Peyer's patch (tissue), 4 donors: ENCODE measurements around the gene NDUFA11. TPM values are rescaled to one million over a fixed set of nuclear protein-coding genes. Genes with fewer than 3 reads are reported as not detected.

Experiments
- DNase-seq, 3 donors: peaks; one replicate each; pipeline ENCODE4 v3.0.0-alpha.2; 2017 to 2019
- H3K27ac ChIP-seq, 4 donors: fragments of 200-600 bp; sonication (generic); one replicate each; pipeline ENCODE4 v1.5.1; 2016 to 2019
- H3K27me3 ChIP-seq, 2 donors: fragments of 200-600 bp; sonication (generic); one replicate each; pipeline ENCODE4 v1.5.1; 2019
- H3K36me3 ChIP-seq, 3 donors: fragments of 200-600 bp; sonication (generic); one replicate each; pipeline ENCODE4 v1.5.1; 2016 to 2019
- H3K4me1 ChIP-seq, 4 donors: fragments of 200-600 bp; sonication (generic); one replicate each; pipeline ENCODE4 v1.5.1; 2016 to 2019
- H3K4me3 ChIP-seq, 4 donors: fragments of 200-600 bp; sonication (generic); 1 replicate in 3 of 4; 2 replicates in 1 of 4; pipeline ENCODE4 v1.5.1; 2016 to 2019; ENCODE audit warnings: mild to moderate bottlenecking in 1 of 4
- H3K9me3 ChIP-seq, 4 donors: fragments of 200-600 bp; sonication (generic); one replicate each; pipeline ENCODE4 v1.5.1; 2016 to 2019; ENCODE audit warnings: mild to moderate bottlenecking in 1 of 4
- CTCF ChIP-seq, 6 experiments: fragments of 450-650 bp in 4 of 6; fragments of 200-600 bp in 2 of 6; sonication (generic) in 1 of 6; IDR thresholded peaks; one replicate each; pipeline ENCODE4 v1.5.1; 2017 to 2019; ENCODE audit warnings: antibody characterized with exemption in 6 of 6, mild to moderate bottlenecking in 3 of 6, moderate library complexity in 1 of 6
- POLR2A ChIP-seq, 2 donors: fragments of 450-650 bp; IDR thresholded peaks; one replicate each; pipeline ENCODE4 v1.5.1; 2017; ENCODE audit warnings: antibody characterized with exemption in 2 of 2, mild to moderate bottlenecking in 2 of 2, moderate library complexity in 2 of 2
- total RNA-seq, 4 donors: library from RNA; depleted of rRNA; stranded (reverse); fragments of >200 nt; gene quantifications; one replicate each; pipeline ENCODE4 v1.1.0, GENCODE V29; 2016

Gene NDUFA11
- 100 to 1,000 TPM; 101 to 194 (median 169) TPM for total RNA-seq

- H3K36me3 ChIP-seq, result peaks cover 0 to 10% (median 0%) of the 10 kb centered on the region in 3 donors
- TF ChIP-seq CTCF (IDR thresholded peaks at IDR 0.05) (peak in 1 of 6 experiments; percentile 20), POLR2A (IDR thresholded peaks at IDR 0.05) (peak; percentile 33 to 68)
- peak within 1 kb of the TSS; percentile 75 to 89 (median 86) for H3K4me3 ChIP-seq
- no peaks in the 10 kb centered on the region for H3K9me3 ChIP-seq
- peaks cover 0 to 26% (median 9%) of the 10 kb centered on the region in 4 donors for H3K4me1 ChIP-seq
- H3K27me3 ChIP-seq, result no peaks in the 10 kb centered on the region
- peak within 1 kb of the TSS; percentile 85 to 91 (median 90) for H3K27ac ChIP-seq
- peak; percentile 99 for DNase-seq
These were observed at the start of gene NDUFA11 for GRCh38 chr19:5903624-5904351. Gene NDUFA11, minus strand, starts transcription at chr19:5903790. Its CDS starts 82 bp downstream, at chr19:5903708.

- Histone ChIP-seq H3K9me3 (no peaks in the 10 kb centered on the region), H3K27ac (peak overlapping the region; percentile 37 to 71 (median 64)), H3K4me1 (peaks cover 6 to 98% (median 27%) of the 10 kb centered on the region in 4 donors), H3K27me3 (no peaks in the 10 kb centered on the region), H3K4me3 (no peak overlapping the region), H3K36me3 (peaks cover 0 to 6% (median 0%) of the 10 kb centered on the region in 3 donors)
- no peak for DNase-seq
- TF ChIP-seq POLR2A (IDR thresholded peaks at IDR 0.05) (no peak), CTCF (IDR thresholded peaks at IDR 0.05) (no peak)
These were observed 49.5 kb upstream of the NDUFA11 start for GRCh38 chr19:5953030-5953589.

- TF ChIP-seq CTCF (IDR thresholded peaks at IDR 0.05), result no peak
- no peak for TF ChIP-seq POLR2A (IDR thresholded peaks at IDR 0.05)
- H3K4me3 ChIP-seq, result no peak overlapping the region
- peaks cover 0 to 6% (median 0%) of the 10 kb centered on the region in 3 donors for H3K36me3 ChIP-seq
- H3K9me3 ChIP-seq, result no peaks in the 10 kb centered on the region
- H3K27ac ChIP-seq, result peak overlapping the region; percentile 5 to 71 (median 54)
- peaks cover 6 to 98% (median 30%) of the 10 kb centered on the region in 4 donors for H3K4me1 ChIP-seq
- no peak for DNase-seq
- H3K27me3 ChIP-seq, result no peaks in the 10 kb centered on the region
These were observed 48.8 kb upstream of the NDUFA11 start for GRCh38 chr19:5952193-5953029.

- no peak overlapping the region for H3K4me3 ChIP-seq
- H3K36me3 ChIP-seq, result peaks cover 0 to 6% (median 0%) of the 10 kb centered on the region in 3 donors
- peaks cover 6 to 97% (median 30%) of the 10 kb centered on the region in 4 donors for H3K4me1 ChIP-seq
- no peaks in the 10 kb centered on the region for H3K27me3 ChIP-seq
- no peak for TF ChIP-seq CTCF (IDR thresholded peaks at IDR 0.05)
- no peak for TF ChIP-seq POLR2A (IDR thresholded peaks at IDR 0.05)
- DNase-seq, result peak in 1 of 3 donors; percentile 43
- H3K27ac ChIP-seq, result peak overlapping the region in 3 of 4 donors; percentile 27 to 70 (median 38)
- no peaks in the 10 kb centered on the region for H3K9me3 ChIP-seq
These were observed 47.8 kb upstream of the NDUFA11 start for GRCh38 chr19:5951338-5951861.

- Histone ChIP-seq H3K4me1 (peaks cover 6 to 92% (median 30%) of the 10 kb centered on the region in 4 donors), H3K4me3 (no peak overlapping the region), H3K27ac (no peak overlapping the region), H3K36me3 (peaks cover 0 to 6% (median 0%) of the 10 kb centered on the region in 3 donors), H3K27me3 (no peaks in the 10 kb centered on the region), H3K9me3 (no peaks in the 10 kb centered on the region)
- TF ChIP-seq CTCF (IDR thresholded peaks at IDR 0.05) (no peak), POLR2A (IDR thresholded peaks at IDR 0.05) (no peak)
- DNase-seq, result no peak
These were observed 47.2 kb upstream of the NDUFA11 start for GRCh38 chr19:5950741-5951140.
